PC-9 (cell line): ENCODE data around the gene RPL31. TPM values are rescaled to one million over a fixed set of nuclear protein-coding genes. Genes with fewer than 3 reads are reported as not detected.

Source experiments
- BruUV-seq: library from RNA; stranded (reverse); fragments of 400-500 nt; replicated peaks from 2 replicates; lab custom pipeline; 2021; lab: Mats Ljungman, UMichigan
- CTCF ChIA-PET: fragments of 300-600 bp; sonication (Branson Sonifier 250); formaldehyde crosslinking; loops from one replicate; lab custom pipeline; 2022; ENCODE audit warnings: antibody characterized with exemption; lab: Charles Lee
- POLR2A ChIA-PET: fragments of 300-600 bp; sonication (Branson Sonifier 250); formaldehyde crosslinking; loops from one replicate; lab custom pipeline; 2022; ENCODE audit warnings: antibody characterized with exemption; ENCODE audit not compliant: unreplicated experiment; lab: Charles Lee
- DNase-seq, 2 experiments: peaks; one replicate each; pipeline versions ENCODE4 v3.0.0 to v3.0.0-alpha.2; 2015 to 2022; ENCODE audit warnings: mixed read lengths in 1 of 2
- H2AFZ ChIP-seq: fragments of 200-600 bp; sonication (generic); 2 replicates; pipeline ENCODE4 v1.8.1; 2017; ENCODE audit warnings: antibody characterized with exemption
- H3F3A ChIP-seq: fragments of 200-600 bp; sonication (generic); 2 replicates; pipeline ENCODE4 v1.8.1; 2017; ENCODE audit warnings: antibody characterized with exemption, mild to moderate bottlenecking, low read depth; ENCODE audit not compliant: insufficient read depth
- H3K27ac ChIP-seq: fragments of 200-600 bp; sonication (generic); 2 replicates; pipeline ENCODE4 v1.6.1; 2016; ENCODE audit warnings: mixed run types
- H3K27me3 ChIP-seq: fragments of 200-600 bp; sonication (generic); 2 replicates; pipeline ENCODE4 v1.6.1; 2016; ENCODE audit warnings: low read depth, mixed run types; ENCODE audit not compliant: insufficient read depth
- H3K36me3 ChIP-seq: fragments of 200-600 bp; sonication (generic); 2 replicates; pipeline ENCODE4 v1.6.1; 2016; ENCODE audit warnings: low read depth, mixed run types
- H3K4me1 ChIP-seq: fragments of 200-600 bp; sonication (generic); replicated peaks from 2 replicates; pipeline ENCODE4 v1.6.1; 2016; ENCODE audit warnings: mixed run types; ENCODE audit not compliant: insufficient read depth
- H3K4me2 ChIP-seq: fragments of 200-600 bp; sonication (generic); 2 replicates; pipeline ENCODE4 v1.6.1; 2017; ENCODE audit warnings: mixed run types
- H3K4me3 ChIP-seq: fragments of 200-600 bp; sonication (generic); 2 replicates; pipeline ENCODE4 v1.6.1; 2016; ENCODE audit warnings: mixed run types
- H3K79me2 ChIP-seq: fragments of 200-600 bp; sonication (generic); 2 replicates; pipeline ENCODE4 v1.6.1; 2017; ENCODE audit warnings: low read depth, mixed run types
- H3K9me2 ChIP-seq: fragments of 200-600 bp; sonication (generic); 2 replicates; pipeline ENCODE4 v1.8.1; 2017; ENCODE audit warnings: mild to moderate bottlenecking; ENCODE audit not compliant: insufficient read depth
- H3K9me3 ChIP-seq: fragments of 200-600 bp; sonication (generic); 2 replicates; pipeline ENCODE4 v1.8.1; 2016; ENCODE audit warnings: low read depth; ENCODE audit not compliant: insufficient read depth
- H4K20me1 ChIP-seq: fragments of 200-600 bp; sonication (generic); 2 replicates; pipeline ENCODE4 v1.8.1; 2017; ENCODE audit not compliant: insufficient read depth
- CTCF ChIP-seq: fragments of 200-600 bp; sonication (generic); conservative IDR thresholded peaks from 2 replicates; pipeline ENCODE4 v1.6.1; 2017; ENCODE audit warnings: mixed run types, antibody characterized with exemption, mild to moderate bottlenecking, moderate library complexity
- EZH2 ChIP-seq: fragments of 200-600 bp; sonication (generic); IDR thresholded peaks from 2 replicates; pipeline ENCODE4 v1.8.0; 2017; ENCODE audit warnings: antibody characterized with exemption, low read depth
- intact Hi-C: fragments of 100-400 bp; cut with micrococcal nuclease; formaldehyde crosslinking; loops from one replicate; pipeline ENCODE4 v1.10.0; 2022; ENCODE audit not compliant: unreplicated experiment
- total RNA-seq: library from RNA; stranded (reverse); gene quantifications from 2 replicates; pipeline ENCODE4 v1.2.3, GENCODE V29; 2021

RPL31 gene
- total RNA-seq, 1 experiment from 2014 or later, result 1,251 TPM

GRCh38 chr2:100974712-100975520 is 27.2 kb upstream of the RPL31 start:
- Histone ChIP-seq H3K27ac (no peak overlapping the region), H3K4me1 (no peaks in the 10 kb centered on the region), H3K36me3 (peaks cover 39% of the 10 kb centered on the region), H3F3A (peaks cover 18% of the 10 kb centered on the region; the same call in 1 of the 2 replicates), H3K79me2 (no peaks in the 10 kb centered on the region), H3K4me3 (no peak overlapping the region), H3K9me2 (no peaks in the 10 kb centered on the region), H3K27me3 (no peaks in the 10 kb centered on the region), H3K4me2 (no peak overlapping the region), H3K9me3 (no peaks in the 10 kb centered on the region), H2AFZ (no peak overlapping the region), H4K20me1 (no peaks in the 10 kb centered on the region)
- no TSS peak for BruUV-seq
- POLR2A ChIA-PET, result interaction anchor here (0.6 kb wide), 1 partner anchor 14 kb away, joined by 4 read pairs; no protein-coding TSS in a partner anchor
- DNase-seq, result no peak
- CTCF ChIA-PET, result no interaction called here
- TF ChIP-seq EZH2 (no peak), CTCF (no peak)
- intact Hi-C loops, result no loop called here

- TF ChIP-seq CTCF (no peak), EZH2 (no peak)
- no peaks in the 10 kb centered on the region for H3K79me2 ChIP-seq
Observed at GRCh38 chr2:100975521-100975785, 26.6 kb upstream of the RPL31 start.

DNA sequence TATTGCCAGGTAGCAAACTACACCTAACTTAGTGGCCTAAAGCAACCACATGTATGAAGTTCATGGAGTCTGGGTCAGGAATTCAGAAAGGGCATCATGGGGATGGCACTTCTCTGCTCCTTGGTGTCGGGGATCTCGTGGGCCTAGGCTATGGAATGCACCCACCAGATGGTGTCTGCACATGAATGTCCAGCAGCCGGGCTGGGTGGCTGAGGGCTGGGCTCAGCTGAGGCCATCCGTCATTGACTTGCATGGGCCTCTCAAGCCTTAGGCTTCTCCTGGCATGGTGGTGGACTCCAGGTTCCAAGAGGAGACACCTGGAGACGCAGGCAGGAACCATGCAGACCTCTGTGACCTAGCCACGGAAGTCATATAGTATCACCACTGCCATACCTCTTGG is 26.0 kb upstream of the RPL31 start:
- POLR2A ChIA-PET, result no interaction called here
- no TSS peak for BruUV-seq
- intact Hi-C loops, result no loop called here

More at GRCh38 chr2:100975521-100975785, 26.6 kb upstream of the RPL31 start:
- Histone ChIP-seq H4K20me1 (no peaks in the 10 kb centered on the region), H3K27ac (no peak overlapping the region), H3K4me3 (no peak overlapping the region), H3K27me3 (no peaks in the 10 kb centered on the region), H3K4me1 (no peaks in the 10 kb centered on the region), H3K9me2 (no peaks in the 10 kb centered on the region), H3F3A (peaks cover 21% of the 10 kb centered on the region; the same call in 1 of the 2 replicates), H3K4me2 (no peak overlapping the region), H3K36me3 (peaks cover 42% of the 10 kb centered on the region), H3K9me3 (no peaks in the 10 kb centered on the region), H2AFZ (no peak overlapping the region)
- ChIA-PET POLR2A (no interaction called here), CTCF (no interaction called here)
- intact Hi-C loops, result no loop called here
- no TSS peak for BruUV-seq
- DNase-seq, result no peak

More for the DNA sequence above, 26.0 kb upstream of the RPL31 start:
- Histone ChIP-seq H3F3A (peaks cover 21% of the 10 kb centered on the region; the same call in 1 of the 2 replicates), H3K9me2 (no peaks in the 10 kb centered on the region), H3K9me3 (no peaks in the 10 kb centered on the region), H3K27me3 (no peaks in the 10 kb centered on the region), H3K4me1 (no peaks in the 10 kb centered on the region), H2AFZ (no peak overlapping the region), H3K4me3 (no peak overlapping the region), H3K79me2 (no peaks in the 10 kb centered on the region), H4K20me1 (no peaks in the 10 kb centered on the region), H3K4me2 (no peak overlapping the region), H3K36me3 (peaks cover 42% of the 10 kb centered on the region), H3K27ac (no peak overlapping the region)
- TF ChIP-seq EZH2 (no peak), CTCF (no peak)
- CTCF ChIA-PET, result no interaction called here
- no peak for DNase-seq
